HG03378 (cell line): ENCODE results near the gene CMTM5.

Source experiments
- ATAC-seq: cut with Tn5 transposase; IDR thresholded peaks from one replicate; pipeline ENCODE4 v1.9.1; 2021; ENCODE audit warnings: mild to moderate bottlenecking, moderate library complexity; ENCODE audit not compliant: unreplicated experiment

The CMTM5 gene, protein sequence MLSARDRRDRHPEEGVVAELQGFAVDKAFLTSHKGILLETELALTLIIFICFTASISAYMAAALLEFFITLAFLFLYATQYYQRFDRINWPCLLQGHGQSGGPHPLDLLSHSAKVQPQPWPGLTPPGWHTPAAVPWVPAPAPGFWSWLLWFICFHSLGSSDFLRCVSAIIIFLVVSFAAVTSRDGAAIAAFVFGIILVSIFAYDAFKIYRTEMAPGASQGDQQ

DNA sequence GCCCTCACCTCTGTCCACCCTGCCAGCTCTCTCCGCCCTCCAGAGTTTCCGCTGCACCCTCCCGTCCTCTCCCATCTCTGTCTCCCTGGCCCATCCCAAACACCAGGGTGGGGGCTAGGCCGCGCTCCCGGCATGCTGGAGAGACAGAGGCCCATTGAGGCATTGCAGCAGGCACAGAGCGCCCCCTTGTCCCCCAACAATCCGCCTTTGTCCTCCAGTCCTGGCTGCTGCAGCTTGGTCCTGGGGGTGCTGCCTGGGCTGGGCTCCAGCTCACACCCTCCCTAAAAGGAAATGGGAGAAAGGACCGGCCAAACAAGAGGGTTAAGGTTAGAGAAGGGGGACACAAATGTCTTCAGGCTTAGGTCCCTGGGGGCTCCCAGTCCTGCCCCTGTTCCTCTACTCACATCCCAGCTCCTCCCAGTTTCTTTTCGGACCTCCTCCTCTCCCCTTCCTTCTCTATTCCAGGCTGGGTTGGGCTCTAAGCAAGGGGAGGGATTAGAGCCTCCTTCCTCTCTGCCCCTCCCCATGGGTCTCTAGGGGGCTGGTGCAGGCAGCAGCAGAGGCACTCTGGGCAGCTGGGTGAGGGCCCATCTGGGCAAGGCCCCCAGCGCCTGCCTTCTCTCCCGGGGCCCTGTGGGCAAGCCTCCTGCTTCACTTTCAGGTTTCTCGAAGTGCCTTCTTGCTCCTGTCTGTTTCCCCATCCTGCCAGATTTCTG, at the start of gene CMTM5:
CMTM5 (plus strand) TSS at position 565 of the 716 bp plus-strand sequence. CDS start 206 bp downstream, outside the sequence.
- ATAC-seq = no peak

DNA sequence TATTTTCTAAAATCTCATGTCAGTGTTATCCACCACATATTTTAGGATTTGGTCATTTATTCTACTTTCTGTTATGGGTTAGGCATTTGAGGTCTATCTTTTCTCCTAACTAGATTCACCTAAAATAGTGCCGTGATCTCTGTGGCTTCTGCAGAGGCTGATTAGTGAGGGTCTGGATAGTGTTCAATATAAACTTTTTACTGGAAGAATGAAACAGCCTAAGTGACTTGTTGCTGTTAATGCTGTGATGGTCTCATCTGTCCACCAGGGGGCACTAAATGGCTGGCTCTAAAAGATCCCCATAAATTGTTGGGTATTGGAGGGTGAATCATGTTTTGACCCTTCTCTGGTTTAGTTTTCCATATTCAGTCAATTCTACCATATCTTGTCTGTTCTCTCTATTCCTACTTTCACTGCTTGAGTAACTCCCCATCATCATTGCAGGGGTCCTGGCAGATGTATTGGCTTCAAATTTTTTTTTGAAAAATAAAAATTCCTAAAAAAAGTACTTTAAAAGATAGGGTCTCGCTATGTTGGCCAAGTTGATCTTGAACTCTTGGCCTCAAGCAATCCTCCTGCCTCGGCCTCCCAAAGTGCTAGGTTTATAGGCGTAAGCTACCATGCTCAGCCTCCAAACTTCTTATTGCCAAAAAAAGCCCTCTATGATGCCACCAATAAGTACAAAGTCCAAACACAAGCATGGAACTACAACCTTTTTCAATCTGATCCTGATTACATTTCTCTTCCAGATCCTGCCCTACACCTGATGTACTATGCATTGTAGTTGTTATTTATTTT, 48.7 kb upstream of the CMTM5 start:
- peak; percentile 56 for ATAC-seq

DNA sequence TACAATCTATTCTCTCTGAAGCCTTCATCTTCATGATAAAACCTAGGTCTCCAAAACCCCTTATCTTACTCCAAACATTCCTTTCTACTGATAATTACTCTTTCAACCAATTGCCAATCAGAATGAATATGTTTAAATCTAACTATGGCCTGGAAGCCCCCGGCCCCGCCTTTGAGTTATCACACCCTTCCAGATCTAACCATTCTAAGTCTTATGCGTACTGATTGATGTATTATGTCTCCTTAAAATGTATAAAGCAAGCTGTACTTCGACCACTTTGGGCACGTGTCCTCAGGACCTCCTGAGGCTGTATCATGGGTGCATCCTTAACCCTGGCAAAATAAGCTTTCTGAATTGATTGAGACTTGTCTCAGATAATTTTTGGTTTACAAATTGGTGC, 41.2 kb upstream of the CMTM5 start:
- ATAC-seq = no peak

DNA sequence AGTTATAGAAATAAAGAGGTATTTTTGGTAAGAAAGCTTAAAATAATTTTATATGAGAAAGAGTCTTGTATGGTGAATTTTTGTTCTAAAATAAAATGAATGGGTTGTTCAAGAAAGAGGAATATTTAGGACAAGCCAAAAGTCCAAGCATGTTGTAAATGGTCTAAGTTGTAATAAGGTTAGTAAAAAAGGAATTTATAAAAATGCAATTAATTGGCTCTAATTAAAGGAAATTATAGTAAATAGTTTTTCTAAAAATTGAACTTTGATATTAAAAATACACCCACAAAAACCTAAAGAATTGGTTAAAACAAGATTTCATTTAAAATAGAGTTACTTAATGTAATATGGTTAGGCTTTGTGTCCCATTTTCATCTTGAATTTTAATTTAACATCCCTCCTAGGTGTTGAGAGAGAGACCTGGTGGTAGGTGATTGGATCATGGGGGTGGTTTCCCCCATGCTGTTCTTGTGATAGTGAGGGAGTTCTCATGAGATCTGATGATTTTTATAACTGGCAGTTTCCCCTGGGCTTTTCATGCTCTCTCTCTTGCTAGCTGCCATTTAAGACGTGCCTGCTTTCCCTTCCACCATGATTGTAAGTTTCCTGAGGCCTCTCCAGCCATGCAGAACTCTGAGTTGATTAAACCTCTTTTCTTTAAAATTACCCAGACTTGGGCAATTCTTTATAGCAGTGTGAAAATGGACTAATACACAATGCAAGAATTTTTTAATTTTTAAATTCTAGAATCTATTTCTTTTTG, 37.2 kb upstream of the CMTM5 start:
- no peak for ATAC-seq

DNA sequence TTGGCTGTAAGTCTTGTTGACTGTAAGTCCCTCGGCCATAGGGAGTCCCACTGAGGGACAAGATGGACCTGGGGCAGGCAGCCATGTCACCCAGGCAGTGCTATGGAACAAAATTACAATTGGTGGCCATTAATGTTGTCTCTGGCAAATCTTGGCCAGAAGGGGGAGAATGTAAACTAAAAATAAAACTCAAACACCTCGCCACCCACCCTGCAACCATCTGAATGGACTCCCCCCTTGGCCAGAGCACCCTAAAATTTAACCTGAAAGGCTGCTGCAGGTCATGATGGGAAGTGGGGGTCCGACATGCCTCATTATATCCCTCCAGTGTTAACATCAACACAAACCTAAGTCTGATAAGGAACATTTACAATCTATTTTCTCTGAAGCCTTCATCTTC, 32.4 kb upstream of the CMTM5 start:
- ATAC-seq = no peak

DNA sequence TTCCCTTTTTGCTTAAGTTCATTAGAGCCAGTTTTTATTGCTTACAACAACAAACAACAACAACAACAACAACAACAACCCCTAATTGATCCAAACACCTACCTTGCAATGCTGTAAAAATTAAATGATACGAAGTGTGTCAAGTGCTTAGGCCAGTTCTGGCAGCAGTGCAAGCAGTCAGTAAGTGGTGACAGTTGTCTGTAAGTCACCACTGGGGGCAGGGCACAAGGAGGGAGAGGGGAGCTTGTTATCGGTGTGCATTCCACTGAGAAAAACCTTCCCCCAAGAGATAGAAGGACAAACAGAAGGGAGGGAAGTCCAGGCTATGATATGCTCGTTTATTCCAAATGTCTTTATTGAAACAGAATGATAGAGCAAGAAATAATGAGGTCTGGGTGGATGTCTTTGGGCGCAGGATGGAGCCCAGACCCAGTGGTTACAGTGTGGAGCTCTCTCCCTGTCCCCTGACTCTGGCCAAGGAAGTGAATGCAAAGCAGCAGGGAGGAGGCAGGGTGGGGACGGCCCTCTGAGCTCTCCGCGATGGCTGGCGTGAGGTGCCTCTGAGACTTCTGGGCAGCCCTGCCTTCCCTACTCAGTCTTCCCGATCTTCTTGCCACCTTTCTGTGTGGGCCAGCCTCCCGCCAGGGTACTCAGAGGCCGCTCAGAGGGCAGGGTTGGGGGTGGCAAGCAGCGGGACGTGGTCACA, 30.7 kb upstream of the CMTM5 start:
- ATAC-seq = no peak

DNA sequence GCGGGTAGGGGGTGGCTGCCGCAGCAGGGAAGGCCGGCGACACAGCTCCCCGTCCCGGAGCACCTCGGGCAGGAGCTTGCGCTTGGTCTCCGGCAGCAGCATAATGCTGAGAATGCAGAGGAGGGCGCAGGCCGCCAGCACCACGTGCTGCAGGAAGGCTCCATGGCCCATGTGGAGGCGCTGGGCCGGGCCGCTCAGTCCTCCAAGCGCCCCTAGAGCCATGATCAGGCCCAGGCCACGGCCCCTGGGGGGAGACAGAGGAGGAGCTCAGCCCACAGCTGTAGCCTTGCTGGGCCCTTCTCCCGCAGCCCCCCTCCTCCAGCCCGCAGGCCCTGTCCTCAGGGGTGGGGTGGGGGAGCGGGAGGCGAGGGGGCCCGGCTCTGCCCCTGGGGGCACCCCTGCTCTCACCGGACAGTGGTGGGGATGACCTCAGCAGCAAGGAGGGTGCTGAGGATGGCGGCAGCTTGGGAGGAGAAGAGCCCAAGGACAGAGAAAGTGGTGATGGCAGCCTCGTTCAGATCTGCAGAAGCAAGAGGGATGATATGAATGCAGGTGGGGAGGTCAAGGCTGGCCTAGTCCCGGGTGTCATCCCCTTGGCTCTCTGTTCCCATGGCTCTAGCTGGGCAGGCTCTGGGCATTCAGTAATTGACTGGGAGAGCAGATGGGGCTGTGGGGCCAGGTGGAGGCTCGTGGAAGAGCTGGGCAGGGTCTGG, 30.0 kb upstream of the CMTM5 start:
- ATAC-seq = no peak

DNA sequence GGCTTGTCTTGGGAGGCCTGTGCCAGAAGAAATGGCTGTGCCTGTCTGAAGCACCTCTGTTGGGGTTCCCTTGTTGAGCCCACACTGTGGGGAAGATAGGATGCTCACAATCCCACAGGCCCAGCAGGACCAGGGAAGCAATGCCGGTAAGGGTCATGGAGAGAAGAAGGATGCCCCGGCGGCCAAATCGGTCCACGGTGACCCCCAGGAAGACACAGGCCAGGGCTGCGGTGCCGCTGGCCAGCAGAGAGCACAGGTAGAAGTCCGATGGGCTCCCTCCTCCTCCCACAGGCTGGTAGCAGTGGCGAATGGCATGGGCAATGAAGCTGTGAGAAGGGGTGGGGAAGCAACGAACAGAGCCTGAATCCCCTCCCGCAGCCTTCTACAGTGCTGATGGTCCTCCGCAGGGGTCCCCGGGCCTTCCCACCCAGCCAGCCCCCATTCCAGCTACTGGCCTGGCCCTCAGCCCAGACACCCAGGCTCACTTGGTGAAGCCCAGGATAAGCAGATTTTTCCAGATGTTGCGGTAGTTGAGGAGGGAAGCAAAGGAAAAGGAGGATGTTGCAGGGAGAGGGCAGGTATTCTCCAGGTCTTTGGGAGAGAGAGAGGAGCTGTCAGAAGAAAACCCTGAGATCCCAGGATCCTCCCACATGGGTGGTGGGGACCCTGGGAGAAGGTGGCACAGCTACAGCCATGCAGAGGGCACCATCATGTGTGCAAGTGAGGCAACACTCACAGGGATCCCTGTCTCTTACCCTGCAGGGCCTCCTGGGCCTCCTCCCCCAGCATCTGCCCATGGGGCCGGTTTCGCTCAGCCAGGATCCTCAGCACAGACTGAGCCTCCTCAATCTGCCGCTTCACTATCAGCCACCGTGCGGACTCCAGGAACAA, 29.2 kb upstream of the CMTM5 start:
- no peak for ATAC-seq

DNA sequence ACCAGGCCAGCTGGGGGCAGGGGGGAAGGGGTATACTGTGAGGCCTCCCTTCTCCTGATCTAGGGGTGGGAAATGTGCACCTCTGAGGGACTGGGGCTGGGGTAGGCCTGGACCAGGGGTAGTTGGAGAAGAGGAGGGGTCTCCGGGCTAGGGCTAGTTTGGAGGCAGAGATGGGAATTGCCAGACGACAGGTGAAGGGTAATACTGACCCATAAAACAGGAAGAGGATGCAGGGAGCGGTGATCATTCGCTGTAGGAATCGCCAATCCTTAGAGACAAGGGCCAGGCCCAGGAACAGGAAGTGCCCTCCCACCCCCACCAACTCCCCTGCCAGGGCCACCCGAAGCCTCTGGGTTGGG, 28.6 kb upstream of the CMTM5 start:
- ATAC-seq = no peak

DNA sequence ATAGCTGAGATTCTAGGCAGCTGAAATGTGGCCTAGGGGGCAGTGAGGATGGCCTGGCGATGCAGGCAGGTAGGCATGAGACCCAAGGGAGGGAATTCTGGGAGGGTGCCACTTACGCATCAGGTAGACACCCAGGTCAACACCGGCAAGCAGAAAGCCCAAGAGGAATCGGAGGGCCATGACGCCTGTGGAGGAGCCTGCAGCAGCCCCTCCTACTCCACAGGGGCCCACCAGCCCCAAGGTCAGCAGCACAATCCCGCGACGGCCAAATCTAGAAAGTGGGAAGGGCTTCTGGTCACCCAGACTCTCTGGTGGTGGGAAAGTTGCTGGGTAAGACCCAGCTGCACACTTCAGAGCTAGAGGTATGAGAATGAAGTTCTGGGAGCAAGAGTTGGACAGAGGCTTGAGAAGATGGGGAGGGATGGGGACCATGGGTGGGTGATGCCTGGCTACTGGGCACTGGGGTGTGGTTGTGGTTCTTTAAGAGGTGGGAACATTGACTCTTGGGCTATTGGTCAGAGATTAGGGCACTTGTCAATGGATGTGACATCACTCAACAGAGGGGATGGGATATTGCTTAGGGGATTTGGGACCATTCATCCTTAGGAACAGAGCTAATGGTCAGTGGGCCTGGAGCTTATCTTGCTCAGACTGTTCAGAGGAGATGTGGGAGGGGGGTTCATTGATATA, 27.5 kb upstream of the CMTM5 start:
- ATAC-seq = no peak

DNA sequence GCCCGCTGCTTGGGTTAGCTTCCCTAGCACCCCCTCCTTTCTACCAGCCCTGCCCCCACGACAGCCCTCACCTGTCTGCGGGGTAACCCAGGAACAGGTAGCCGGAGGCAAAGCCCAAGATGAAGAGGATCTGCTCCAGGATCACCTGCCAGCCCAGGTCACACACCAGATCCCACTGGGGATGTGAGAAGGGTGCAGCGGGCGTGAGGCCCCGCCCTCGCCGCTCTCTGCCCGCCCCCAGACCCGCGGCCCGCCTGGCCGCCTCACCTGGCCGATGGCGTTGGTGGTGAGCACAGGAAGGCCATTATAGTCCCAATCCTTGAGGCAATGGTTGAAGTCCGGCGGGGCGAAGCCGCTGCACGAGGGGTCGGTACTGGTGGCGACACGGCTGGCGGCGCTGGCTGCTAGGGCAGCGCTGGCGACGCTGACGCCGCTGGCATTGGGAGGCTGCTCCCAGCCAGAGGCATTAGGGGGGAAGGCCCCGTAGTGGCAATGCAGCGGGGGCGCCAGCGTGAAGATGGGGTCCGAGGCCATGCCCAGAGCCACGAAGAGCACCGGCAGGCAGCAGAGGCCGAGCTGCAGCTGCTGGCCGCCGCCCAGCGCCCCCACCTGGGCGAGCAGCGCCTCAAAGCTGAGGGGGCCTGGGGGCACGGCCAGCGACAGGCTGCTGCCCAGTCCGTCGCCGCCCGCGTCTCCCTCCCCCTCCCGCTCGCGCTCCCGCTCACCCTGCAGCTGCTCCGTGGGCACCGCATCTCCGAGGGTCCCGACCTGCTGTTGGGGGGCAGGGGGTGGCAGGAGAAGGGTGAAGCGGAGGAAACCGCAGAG, 25.0 kb upstream of the CMTM5 start:
- ATAC-seq = no peak

DNA sequence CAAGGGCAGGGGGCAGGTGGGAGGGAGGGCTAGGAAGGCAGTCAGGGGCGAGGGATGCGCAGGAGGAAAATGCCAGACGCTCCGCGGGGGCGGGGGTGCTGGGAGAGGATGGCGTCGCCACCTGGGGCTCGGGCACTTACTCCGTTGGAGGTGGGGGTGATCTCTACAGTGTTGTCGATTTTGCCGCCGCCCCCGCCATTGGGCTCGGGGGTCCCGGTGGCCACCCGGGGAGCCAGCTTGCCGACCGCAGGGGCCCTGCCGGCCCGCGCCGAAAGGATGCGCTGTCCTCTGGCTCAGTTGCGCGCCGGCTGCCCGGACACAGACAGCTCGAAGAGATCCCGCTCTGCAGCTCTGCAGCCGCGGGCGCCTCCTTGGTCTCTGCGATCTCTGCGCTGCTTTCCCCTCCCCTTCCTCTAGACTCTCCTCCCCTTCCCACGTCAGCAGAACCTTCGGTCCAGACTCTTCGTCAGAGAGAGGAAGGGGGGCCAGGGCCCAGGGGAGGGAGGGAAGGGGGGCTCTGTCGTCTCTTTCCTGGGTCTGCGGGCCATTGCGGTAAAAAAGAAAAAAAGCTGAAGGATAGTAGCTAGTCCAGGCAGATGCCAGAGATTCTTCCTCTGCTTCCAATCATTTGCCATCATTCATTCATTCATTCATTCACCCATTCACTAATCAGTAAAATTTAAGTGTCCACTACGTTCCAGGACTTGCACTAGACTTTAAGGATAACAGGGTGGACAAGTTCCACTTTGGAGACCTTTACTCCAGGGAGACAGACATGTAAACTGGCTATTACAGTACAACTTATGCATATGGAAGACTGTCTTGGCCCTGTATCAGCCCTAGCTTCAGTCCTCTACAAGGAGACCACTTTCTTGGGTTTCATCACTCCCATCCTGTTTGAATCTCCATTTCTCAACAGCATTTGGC, 24.1 kb upstream of the CMTM5 start, which contains the start of gene SLC22A17:
SLC22A17 (minus strand) TSS at position 382 of the 927 bp plus-strand sequence.
- no peak for ATAC-seq

DNA sequence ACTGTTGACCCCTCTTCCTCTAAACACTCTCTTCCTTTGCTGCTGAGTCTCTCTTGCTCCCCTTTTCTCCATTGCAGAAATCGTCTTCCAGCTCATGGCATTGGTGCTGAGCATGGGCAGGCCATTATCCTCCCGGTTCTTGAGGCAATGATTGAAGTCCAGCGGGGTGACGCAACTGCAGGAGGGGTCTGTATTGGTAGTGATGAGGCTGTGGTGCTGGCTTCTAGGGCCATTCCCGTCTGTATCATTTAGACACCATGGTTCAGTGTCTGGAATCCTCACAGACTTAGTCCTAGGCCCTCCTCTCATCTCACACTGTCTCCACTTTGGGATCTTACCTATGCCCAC, 23.4 kb upstream of the CMTM5 start:
- no peak for ATAC-seq

DNA sequence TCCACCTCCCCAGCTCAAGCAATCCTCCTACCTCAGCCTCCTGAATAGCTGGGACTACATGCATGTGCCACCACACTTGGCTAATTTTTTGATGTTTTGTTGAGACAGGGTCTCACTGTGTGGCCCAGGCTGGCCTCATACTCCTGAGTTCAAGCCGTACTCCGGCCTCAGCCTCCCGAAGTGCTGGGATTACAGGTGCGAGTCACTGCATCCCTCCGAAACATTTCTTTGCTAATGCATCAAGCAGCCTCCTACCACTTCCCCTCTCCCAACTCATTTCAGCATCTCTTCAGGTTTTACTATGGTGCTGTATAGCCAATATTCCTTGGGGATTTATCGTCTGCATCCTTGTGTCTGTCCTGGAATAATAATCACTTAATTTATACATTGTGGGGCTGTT, 21.9 kb upstream of the CMTM5 start:
- ATAC-seq = no peak

DNA sequence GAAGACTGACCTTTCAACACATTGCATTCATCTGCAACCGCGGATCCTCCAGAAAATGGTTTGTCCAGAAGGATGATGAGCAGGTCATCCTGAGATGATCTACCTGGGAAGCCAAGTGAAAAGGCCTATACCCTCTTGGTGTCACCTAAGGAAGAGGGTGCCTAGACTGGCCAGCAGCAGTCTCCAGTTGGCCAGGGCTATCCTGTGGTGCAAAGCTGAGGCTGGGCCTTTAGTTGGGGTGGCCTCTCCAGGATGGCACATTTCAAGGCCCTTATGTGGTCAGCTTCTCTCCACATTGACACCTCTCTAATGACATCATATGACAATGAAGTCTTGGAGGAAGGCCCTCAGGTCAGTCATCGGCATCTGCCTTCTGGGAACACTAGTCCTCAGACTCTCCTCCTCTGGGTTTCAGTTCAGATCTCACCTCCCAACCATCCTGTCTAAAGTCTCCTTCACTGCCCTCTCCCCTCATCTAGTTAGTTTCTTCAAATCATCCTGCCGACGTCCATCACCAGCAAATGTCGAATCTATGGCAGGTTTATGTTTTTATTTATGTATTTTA, 20.9 kb upstream of the CMTM5 start:
- ATAC-seq = no peak

DNA sequence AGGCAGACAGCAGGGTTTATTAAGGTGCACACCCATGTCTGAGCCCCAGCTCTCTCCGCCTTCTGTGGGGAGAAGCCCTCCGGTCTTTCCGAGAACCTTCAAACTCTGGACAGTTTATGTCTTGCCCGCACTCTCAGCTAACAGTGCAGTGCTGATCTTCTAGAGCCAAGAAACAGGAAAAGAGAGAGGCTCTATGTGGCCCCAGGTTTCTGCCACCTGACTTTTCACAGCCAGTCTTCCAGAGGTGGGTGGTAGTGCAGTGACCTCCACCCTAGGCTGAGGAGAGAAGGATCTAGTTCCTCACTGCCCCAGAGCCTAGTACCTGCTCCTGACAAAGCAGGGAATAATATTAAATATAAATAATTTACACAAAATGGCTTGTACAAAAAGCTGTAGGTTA, 20.2 kb upstream of the CMTM5 start:
- ATAC-seq = no peak
